H1 (cell line): ENCODE results near the gene TRPM1. TPM values are rescaled to one million over a fixed set of nuclear protein-coding genes. Genes with fewer than 3 reads are reported as not detected.

ENCODE experiments used
- CTCF ChIA-PET: fragments of 300-600 bp; sonication (Branson Sonifier 250); formaldehyde crosslinking; loops from one replicate; lab custom pipeline; 2021; ENCODE audit not compliant: partially characterized antibody; lab: Charles Lee
- POLR2A ChIA-PET: fragments of 300-600 bp; sonication (Branson Sonifier 250); formaldehyde crosslinking; loops from one replicate; lab custom pipeline; 2021; ENCODE audit warnings: inconsistent platforms; ENCODE audit not compliant: partially characterized antibody; lab: Charles Lee
- DNase-seq, 2 experiments: peaks; one replicate each; pipeline versions ENCODE4 v3.0.0 to v3.0.0-alpha.2; 2010 to 2022; ENCODE audit warnings: low spot score in 2 of 2, low read depth in 1 of 2, mixed read lengths in 1 of 2
- FAIRE-seq: peaks from 2 replicates; lab custom pipeline; 2011; peaks lifted over from hg19 to GRCh38; lab: Jason Lieb, UNC
- H2AFZ ChIP-seq: 2 replicates; pipeline ENCODE4 v1.8.1; 2012; ENCODE audit warnings: low read length, inconsistent platforms
- H2AK5ac ChIP-seq: 2 replicates; pipeline ENCODE4 v1.6.1; 2013; ENCODE audit warnings: low read depth, low read length
- H2BK120ac ChIP-seq: replicated peaks from 2 replicates; pipeline ENCODE3; 2013; ENCODE audit warnings: low read depth, low read length, inconsistent platforms
- H2BK12ac ChIP-seq: 2 replicates; pipeline ENCODE4 v1.6.1; 2013; ENCODE audit warnings: low read depth, low read length
- H2BK15ac ChIP-seq: 2 replicates; pipeline ENCODE4 v1.6.1; 2013; ENCODE audit warnings: low read length
- H2BK20ac ChIP-seq: 2 replicates; pipeline ENCODE4 v1.6.1; 2013; ENCODE audit warnings: low read length
- H2BK5ac ChIP-seq: 2 replicates; pipeline ENCODE4 v1.6.1; 2013; ENCODE audit warnings: low read depth, low read length
- H3K14ac ChIP-seq: 2 replicates; pipeline ENCODE4 v1.6.1; 2013; ENCODE audit warnings: inconsistent platforms; ENCODE audit not compliant: insufficient read length
- H3K18ac ChIP-seq: 2 replicates; pipeline ENCODE4 v1.6.1; 2013; ENCODE audit warnings: low read length; ENCODE audit errors: extremely low read depth
- H3K23ac ChIP-seq: 2 replicates; pipeline ENCODE4 v1.6.1; 2013; ENCODE audit warnings: inconsistent platforms; ENCODE audit not compliant: insufficient read length
- H3K23me2 ChIP-seq: 2 replicates; pipeline ENCODE4 v1.6.1; 2013; ENCODE audit warnings: low read depth, low read length
- H3K27ac ChIP-seq: 2 replicates; pipeline ENCODE4 v1.6.1; 2011; ENCODE audit warnings: low read depth, low read length, inconsistent platforms
- H3K27me3 ChIP-seq, 4 experiments: replicated peaks in 1 of 4; 1 replicate in 1 of 4; 2 replicates in 3 of 4; pipeline versions ENCODE4 v1.6.1 to v1.8.1; 2011 to 2013; ENCODE audit warnings: low read length in 3 of 4, mild to moderate bottlenecking in 3 of 4, inconsistent platforms in 2 of 4, mixed read lengths in 2 of 4, moderate library complexity in 1 of 4; ENCODE audit not compliant: control insufficient read depth in 3 of 4, insufficient read depth in 3 of 4; ENCODE audit errors: extremely low read depth in 1 of 4
- H3K36me3 ChIP-seq, 4 experiments: 2 replicates each; pipeline versions ENCODE4 v1.6.1 to v1.8.1; 2011 to 2013; ENCODE audit warnings: mild to moderate bottlenecking in 4 of 4, low read length in 3 of 4, moderate library complexity in 2 of 4, control low read depth in 1 of 4, inconsistent platforms in 1 of 4; ENCODE audit not compliant: insufficient read depth in 4 of 4, control insufficient read depth in 2 of 4
- H3K4ac ChIP-seq: replicated peaks from 2 replicates; pipeline ENCODE3; 2013; ENCODE audit warnings: low read length, low read depth, mixed read lengths, inconsistent platforms; ENCODE audit not compliant: insufficient read length
- H3K4me1 ChIP-seq, 4 experiments: replicated peaks in 1 of 4; 1 replicate in 1 of 4; 2 replicates in 3 of 4; pipeline versions ENCODE4 v1.6.1 to v1.8.1; 2011 to 2013; ENCODE audit warnings: low read length in 3 of 4, inconsistent platforms in 2 of 4, mixed read lengths in 1 of 4; ENCODE audit not compliant: insufficient read depth in 4 of 4, control insufficient read depth in 3 of 4
- H3K4me2 ChIP-seq, 2 experiments: 2 replicates each; pipeline versions ENCODE4 v1.6.1 to v1.8.1; 2011 to 2013; ENCODE audit warnings: low read depth in 2 of 2, low read length in 2 of 2, control low read depth in 1 of 2, inconsistent platforms in 1 of 2, mild to moderate bottlenecking in 1 of 2; ENCODE audit not compliant: insufficient read depth in 1 of 2
- H3K4me3 ChIP-seq, 4 experiments: fragments of 200-600, 300-600 bp in 1 of 4; sonication (generic), shearing (Covaris generic), sonication (Bioruptor Twin) in 1 of 4; 2 replicates each; pipeline versions ENCODE4 v1.5.1 to v1.8.1; 2011 to 2016; ENCODE audit warnings: low read length in 4 of 4, low read depth in 3 of 4, control low read depth in 2 of 4, inconsistent platforms in 2 of 4, mild to moderate bottlenecking in 2 of 4, mixed read lengths in 1 of 4, moderate library complexity in 1 of 4; ENCODE audit not compliant: insufficient read depth in 2 of 4; ENCODE audit errors: extremely low read depth in 1 of 4
- H3K56ac ChIP-seq: replicated peaks from 2 replicates; pipeline ENCODE3; 2013; ENCODE audit warnings: low read depth, mild to moderate bottlenecking, mixed read lengths, low read length, inconsistent platforms; ENCODE audit not compliant: insufficient read length
- H3K79me1 ChIP-seq: 2 replicates; pipeline ENCODE4 v1.6.1; 2013; ENCODE audit warnings: low read depth, low read length, control low read depth
- H3K79me2 ChIP-seq, 2 experiments: 2 replicates each; pipeline versions ENCODE4 v1.6.1 to v1.8.1; 2012 to 2013; ENCODE audit warnings: low read length in 2 of 2, mild to moderate bottlenecking in 2 of 2, inconsistent platforms in 1 of 2; ENCODE audit not compliant: insufficient read depth in 2 of 2, control insufficient read depth in 1 of 2
- H3K9ac ChIP-seq, 4 experiments: replicated peaks in 1 of 4; 1 replicate in 1 of 4; 2 replicates in 3 of 4; pipeline versions ENCODE4 v1.6.1 to v1.8.1; 2011 to 2013; ENCODE audit warnings: low read depth in 3 of 4, low read length in 3 of 4, control low read depth in 2 of 4, mild to moderate bottlenecking in 2 of 4, moderate library complexity in 2 of 4, inconsistent platforms in 1 of 4; ENCODE audit errors: extremely low read depth in 1 of 4
- H3K9me3 ChIP-seq, 2 experiments: 2 replicates each; pipeline versions ENCODE4 v1.6.1 to v1.8.1; 2012 to 2013; ENCODE audit warnings: mild to moderate bottlenecking in 2 of 2, moderate library complexity in 2 of 2, control low read depth in 1 of 2, inconsistent platforms in 1 of 2, low read depth in 1 of 2, low read length in 1 of 2, mixed read lengths in 1 of 2; ENCODE audit not compliant: insufficient read depth in 2 of 2
- H4K20me1 ChIP-seq, 2 experiments: replicated peaks in 1 of 2; 2 replicates each; pipeline versions ENCODE3 to v1.8.1; 2011 to 2013; ENCODE audit warnings: inconsistent platforms in 2 of 2, low read length in 2 of 2, mild to moderate bottlenecking in 1 of 2; ENCODE audit not compliant: insufficient read depth in 2 of 2, control insufficient read depth in 1 of 2
- H4K5ac ChIP-seq: 2 replicates; pipeline ENCODE4 v1.6.1; 2013; ENCODE audit warnings: low read length, low read depth, mixed read lengths, inconsistent platforms; ENCODE audit not compliant: insufficient read length
- H4K8ac ChIP-seq: 2 replicates; pipeline ENCODE4 v1.8.0; 2013; ENCODE audit warnings: mild to moderate bottlenecking, moderate library complexity, low read length, inconsistent platforms; ENCODE audit not compliant: insufficient read depth; ENCODE audit errors: extremely low read depth
- H4K91ac ChIP-seq: replicated peaks from 2 replicates; pipeline ENCODE3; 2013; ENCODE audit warnings: low read length, mixed read lengths, inconsistent platforms; ENCODE audit not compliant: insufficient read length
- BACH1 ChIP-seq: IDR thresholded peaks from 2 replicates; pipeline ENCODE4 v1.6.1; 2012; ENCODE audit warnings: low read length, improper control_type of control experiment
- BCL11A ChIP-seq, 2 experiments: IDR thresholded peaks; one replicate each; pipeline ENCODE4 v1.6.1; 2011; ENCODE audit warnings: low read depth in 2 of 2, low read length in 2 of 2, mild to moderate bottlenecking in 2 of 2
- CBX8 ChIP-seq: fragments of 300-800, 300-1000 bp; sonication (generic); IDR thresholded peaks from 2 replicates; pipeline ENCODE4 v1.7.1; 2016; ENCODE audit warnings: low read depth, low read length, borderline replicate concordance
- HDAC6 ChIP-seq: IDR thresholded peaks from one replicate; pipeline ENCODE4 v1.7.1; 2012; ENCODE audit warnings: low read depth, mild to moderate bottlenecking, inconsistent platforms, low read length, moderate library complexity
- PHF8 ChIP-seq: fragments of 200-600 bp; sonication (generic); conservative IDR thresholded peaks from 2 replicates; pipeline ENCODE4 v1.7.1; 2012; ENCODE audit warnings: low read depth, mild to moderate bottlenecking, inconsistent platforms, low read length, moderate library complexity
- RBBP5 ChIP-seq: IDR thresholded peaks from 2 replicates; pipeline ENCODE4 v1.7.1; 2012; ENCODE audit warnings: low read depth, mild to moderate bottlenecking, inconsistent platforms, low read length, moderate library complexity, borderline replicate concordance
- RXRA ChIP-seq: IDR thresholded peaks from 2 replicates; pipeline ENCODE4 v1.6.1; 2011; ENCODE audit warnings: low read depth, mild to moderate bottlenecking, low read length, moderate library complexity; ENCODE audit not compliant: insufficient read depth
- SIX5 ChIP-seq: IDR thresholded peaks from 2 replicates; pipeline ENCODE4 v1.6.1; 2011; ENCODE audit warnings: mild to moderate bottlenecking, low read depth, low read length
- TAF7 ChIP-seq: optimal IDR thresholded peaks from 2 replicates; pipeline ENCODE3; 2011; ENCODE audit warnings: low read depth, mild to moderate bottlenecking, inconsistent platforms, low read length, moderate library complexity, borderline replicate concordance
- YY1 ChIP-seq: IDR thresholded peaks from 2 replicates; pipeline ENCODE4 v1.6.1; 2011; ENCODE audit warnings: low read depth, mild to moderate bottlenecking, low read length
- ZNF274 ChIP-seq: IDR thresholded peaks from 2 replicates; pipeline ENCODE4 v1.7.0; 2012; ENCODE audit warnings: low read length, borderline replicate concordance; ENCODE audit errors: extremely low read depth
- WGBS, 2 experiments: shearing (Covaris generic) in 1 of 2; methylation state at CpG; one replicate each; pipeline versions ENCODE4 v1.1.6 to v1.1.7; 2013 to 2015; ENCODE audit warnings: low lambda C conversion rate in 2 of 2, mixed read lengths in 2 of 2, inconsistent platforms in 1 of 2, low coverage in 1 of 2, missing lambda C conversion rate in 1 of 2; ENCODE audit not compliant: insufficient replicate concordance in 2 of 2, insufficient coverage in 1 of 2, insufficient read length in 1 of 2; ENCODE audit errors: extremely low coverage in 1 of 2, missing lambda C conversion rate in 1 of 2; 5-methylcytosine and 5-hydroxymethylcytosine counted together
- polyA plus RNA-seq, 7 experiments: library from polyadenylated mRNA; depleted of rRNA in 3 of 7; stranded (reverse) in 5 of 7; unstranded in 2 of 7; fragments of >200 nt in 5 of 7; fragments of 200-250 nt in 2 of 7; gene quantifications; 1 replicate in 5 of 7; 2 replicates in 1 of 7; 4 replicates in 1 of 7; pipeline versions ENCODE4 v1.2.1 to v1.2.3, GENCODE V29; 2011 to 2013; ENCODE audit warnings: missing spikeins in 2 of 7, mixed read lengths in 2 of 7
- total RNA-seq: library from RNA; stranded (reverse); fragmentation: NEBNext Ultra II Directional; extraction: Animal tissue kit (Norgen Biotek cat#: 25700); gene quantifications from 2 replicates; pipeline ENCODE4 v1.2.1, GENCODE V29; 2021
- TF ChIP-seq, protein P1 (sequence below): IDR thresholded peaks from 2 replicates; pipeline ENCODE4 v1.6.1; 2011; ENCODE audit warnings: low read depth, mild to moderate bottlenecking, low read length; ENCODE audit not compliant: insufficient read depth

The TRPM1 gene
- total and polyA plus RNA-seq, 2 of the 8 experiments (the other 6 are each of a cell fraction or from before 2014, with no cell fraction given), result 0.05 TPM; not detected in 1

DNA sequence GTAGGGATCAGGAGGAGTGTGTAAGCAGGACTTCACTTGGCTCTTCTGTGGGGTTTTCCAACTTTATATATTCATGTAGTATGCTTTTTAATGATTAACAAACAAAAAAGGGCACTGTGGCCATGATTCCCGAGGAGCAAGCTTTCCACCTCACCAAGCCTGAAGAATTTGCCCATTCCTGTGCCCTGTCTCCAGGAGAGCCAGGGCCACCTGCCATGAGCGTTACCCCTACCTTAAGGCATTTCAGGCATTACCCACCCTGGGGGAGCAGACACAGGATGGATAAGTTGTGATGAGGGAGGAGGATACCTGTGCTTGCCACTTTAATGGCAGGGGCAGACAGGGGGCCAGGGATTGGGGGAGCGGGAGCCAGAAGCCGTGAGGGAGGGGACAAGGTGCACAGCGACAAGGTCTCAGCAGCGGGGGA lies 3.0 kb downstream of the TRPM1 start:
- Histone ChIP-seq H4K8ac (no peak overlapping the region), H3K18ac (peak overlapping the region; percentile 14; the same call in 1 of the 2 replicates), H2BK12ac (no peak overlapping the region), H3K27me3 (no peaks in the 10 kb centered on the region), H4K5ac (no peak overlapping the region), H3K27ac (no peak overlapping the region), H2BK20ac (0 out of 2 replicates have a peak overlapping the region, but pooled peaks have one; percentile 48), H2BK120ac (no peak overlapping the region), H3K56ac (no peak overlapping the region), H3K9me3 (no peaks in the 10 kb centered on the region), H3K23ac (no peak overlapping the region), H3K4me2 (no peak overlapping the region), H3K4me1 (peaks cover 0 to 10% (median 3%) of the 10 kb centered on the region in 4 experiments; a peak in 3 of 7 replicates), H3K14ac (no peak overlapping the region), H3K79me2 (no peaks in the 10 kb centered on the region), H3K9ac (no peak overlapping the region), H2AFZ (no peak overlapping the region), H3K36me3 (no peaks in the 10 kb centered on the region), H3K4ac (no peak overlapping the region), H2BK5ac (no peak overlapping the region), H3K4me3 (no peak overlapping the region), H3K23me2 (no peaks in the 10 kb centered on the region), H2BK15ac (no peak overlapping the region), H3K79me1 (no peaks in the 10 kb centered on the region; the same call in 1 of the 2 replicates), H4K20me1 (no peaks in the 10 kb centered on the region), H2AK5ac (no peak overlapping the region), H4K91ac (peak overlapping the region; percentile 73)
- no peak for TF ChIP-seq YY1
- no peak for TF ChIP-seq HDAC6
- no peak for TF ChIP-seq ZNF274
- TF ChIP-seq RBBP5, result no peak
- TF ChIP-seq PHF8, result no peak
- TF ChIP-seq RXRA, result no peak
- no peak for TF ChIP-seq TAF7
- no peak for TF ChIP-seq SIX5
- no peak for TF ChIP-seq BACH1
- TF ChIP-seq, protein P1, sequence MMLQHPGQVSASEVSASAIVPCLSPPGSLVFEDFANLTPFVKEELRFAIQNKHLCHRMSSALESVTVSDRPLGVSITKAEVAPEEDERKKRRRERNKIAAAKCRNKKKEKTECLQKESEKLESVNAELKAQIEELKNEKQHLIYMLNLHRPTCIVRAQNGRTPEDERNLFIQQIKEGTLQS, result no peak
- TF ChIP-seq CBX8, result no peak
- no peak for TF ChIP-seq BCL11A (IDR thresholded peaks at IDR 0.05; ENCODE audit: low read depth in 2 of 2, low read length in 2 of 2)
- DNase-seq (no peak), FAIRE-seq (no peak)
- WGBS, 2 experiments, result 89% methylated on average over 6 of the region's 6 CpGs; no CpG with 5 or more reads in 1 of the 2 experiments
- ChIA-PET CTCF (interaction anchor here (2.9 kb wide), 1 partner anchor 31 kb away, joined by 10 read pairs; no protein-coding TSS in a partner anchor), POLR2A (interaction anchor here (1.3 kb wide), 1 partner anchor 8 kb away, joined by 4 read pairs; no protein-coding TSS in a partner anchor)
